CD4-positive, alpha-beta T cell treated with Interleukin-4 for 4 hours (primary cell): ENCODE data around the gene AK5.
"Not testable (repeated sequence)": the region's sequence is repeated elsewhere in the genome, so short reads cannot be mapped to it uniquely, and the experiment has no call there.

Source experiments
- DNase-seq: peaks from one replicate; pipeline ENCODE4 v3.0.0-alpha.2; 2020

AK5 gene

GRCh38 chr1:77288275-77288674 lies 6.5 kb downstream of the AK5 start:
- no peak for DNase-seq

DNA sequence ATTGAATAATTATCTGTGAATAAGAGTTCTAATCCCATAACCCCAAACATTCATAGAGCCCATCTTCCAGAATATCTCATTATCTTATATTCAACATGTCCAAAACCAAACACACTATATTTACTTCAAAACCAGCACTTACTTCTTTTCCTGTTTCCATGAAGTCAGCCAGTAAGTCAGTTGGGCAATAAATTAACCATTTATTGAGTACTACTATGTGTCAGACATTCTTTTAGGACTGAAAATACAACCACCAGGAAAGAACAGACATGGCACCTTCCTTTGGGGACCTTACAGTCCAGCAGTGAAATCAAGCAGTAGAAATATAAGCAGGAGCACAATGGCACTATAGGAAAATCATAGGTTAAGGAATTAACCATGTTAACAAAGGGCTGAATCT lies 8.8 kb downstream of the AK5 start:
- DNase-seq, result no peak

- no peak for DNase-seq
Measured at GRCh38 chr1:77292551-77292950, 10.7 kb downstream of the AK5 start.

GRCh38 chr1:77300566-77300965 lies 18.7 kb downstream of the AK5 start:
- DNase-seq, result no peak

DNA sequence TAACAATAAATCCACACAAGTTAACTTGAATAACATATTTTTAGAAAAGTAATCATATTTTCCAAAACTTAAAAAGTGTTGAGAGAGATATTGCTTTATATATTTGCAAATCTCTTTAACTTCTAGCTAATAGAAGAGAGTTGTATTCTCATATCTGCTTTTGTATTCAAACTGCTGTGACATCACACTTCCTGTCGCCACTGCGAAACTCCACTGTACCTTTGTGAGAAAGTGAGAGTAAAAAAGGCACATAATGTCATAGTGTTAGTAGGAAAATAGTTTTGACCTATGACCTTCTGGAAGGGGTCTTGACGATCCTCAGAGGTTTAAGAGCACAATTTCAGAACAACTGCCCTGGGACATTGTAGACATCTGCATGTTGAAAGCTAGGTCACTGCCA lies 21.6 kb downstream of the AK5 start:
- DNase-seq, result no peak

- DNase-seq, result no peak
Measured at GRCh38 chr1:77308889-77309621, 27.2 kb downstream of the AK5 start.

DNA sequence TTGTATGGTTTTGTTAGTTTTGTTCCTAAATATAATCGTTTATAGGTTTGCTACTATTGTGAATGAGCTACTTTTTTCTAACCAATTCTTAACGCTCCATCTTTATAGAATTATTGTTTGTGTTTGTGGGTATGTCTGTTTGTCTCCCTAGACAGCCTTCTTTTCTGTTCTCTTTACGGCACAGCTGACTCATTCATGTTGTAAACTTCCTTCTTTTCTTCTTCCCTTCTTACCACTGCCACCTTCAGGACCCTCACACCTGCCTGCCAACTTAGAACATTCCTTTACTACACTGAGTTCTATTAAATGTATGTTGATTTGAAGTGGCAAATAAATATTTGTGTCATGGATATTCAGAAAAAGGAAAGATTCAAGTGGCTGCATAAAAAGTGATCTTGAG lies 29.1 kb downstream of the AK5 start:
- no peak for DNase-seq

DNA sequence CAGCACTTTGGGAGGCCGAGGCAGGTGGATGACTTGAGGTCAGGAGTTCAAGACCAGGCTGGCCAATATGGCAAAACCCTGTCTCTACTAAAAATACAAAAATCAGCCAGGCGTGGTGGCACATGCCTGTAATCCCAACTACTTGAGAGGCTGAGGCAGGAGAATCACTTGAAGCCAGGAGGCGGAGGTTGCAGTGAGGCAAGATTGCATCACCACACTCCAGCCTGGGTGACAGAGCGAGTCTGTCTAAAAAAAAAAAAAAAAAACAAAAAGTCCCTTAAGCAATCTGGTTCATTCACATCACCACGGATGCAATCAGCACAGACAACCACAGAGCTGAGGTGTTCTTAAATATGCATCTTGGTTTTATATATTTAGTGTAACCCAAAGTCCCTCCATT lies 30.5 kb downstream of the AK5 start:
- not testable (repeated sequence) for DNase-seq

GRCh38 chr1:77313491-77313890 lies 31.7 kb downstream of the AK5 start:
- peak; percentile 19 for DNase-seq

DNA sequence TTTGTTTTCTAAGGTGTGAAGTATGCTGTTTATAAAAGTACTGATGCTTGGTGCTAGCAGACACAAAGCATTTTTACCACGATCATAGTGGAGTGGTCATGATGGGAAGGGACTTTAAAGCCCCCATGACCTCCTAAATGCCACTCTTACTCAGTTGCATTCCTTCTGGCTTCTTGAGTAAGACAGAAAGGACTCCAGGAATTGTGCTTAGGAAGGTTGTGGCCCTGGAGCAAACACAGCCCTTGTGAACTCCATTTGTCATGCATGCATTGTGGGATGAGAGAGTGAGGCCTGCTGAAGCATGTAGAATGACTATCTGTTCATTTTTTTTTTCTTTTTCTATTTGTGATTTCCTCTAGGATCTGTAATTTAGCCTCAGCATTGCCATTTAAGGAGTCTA lies 34.2 kb downstream of the AK5 start:
- DNase-seq, result no peak

DNA sequence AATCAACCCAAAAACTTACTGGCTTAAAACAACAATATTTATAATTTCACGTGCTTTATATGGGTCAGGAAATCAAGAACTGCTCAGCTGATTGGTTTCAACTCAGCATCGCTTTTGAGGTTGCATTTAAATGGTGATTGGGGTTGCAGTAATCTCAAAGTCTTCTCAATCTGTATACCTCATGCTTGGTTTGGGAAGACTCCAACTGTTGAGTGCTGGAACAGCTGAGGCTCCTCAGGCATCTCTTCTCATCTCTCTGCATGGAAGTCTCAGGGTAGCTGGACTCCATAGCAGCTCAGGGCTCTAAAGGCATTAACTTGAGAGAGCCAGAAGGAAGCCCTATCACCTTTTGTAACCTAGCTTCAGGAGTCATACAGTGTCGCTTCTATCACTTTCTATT lies 35.1 kb downstream of the AK5 start:
- no peak for DNase-seq

- no peak for DNase-seq
Measured at GRCh38 chr1:77319036-77319705, 37.4 kb downstream of the AK5 start.

GRCh38 chr1:77322061-77322900 lies 40.5 kb downstream of the AK5 start:
- no peak for DNase-seq

GRCh38 chr1:77333501-77333900 lies 51.7 kb downstream of the AK5 start:
- DNase-seq, result no peak

DNA sequence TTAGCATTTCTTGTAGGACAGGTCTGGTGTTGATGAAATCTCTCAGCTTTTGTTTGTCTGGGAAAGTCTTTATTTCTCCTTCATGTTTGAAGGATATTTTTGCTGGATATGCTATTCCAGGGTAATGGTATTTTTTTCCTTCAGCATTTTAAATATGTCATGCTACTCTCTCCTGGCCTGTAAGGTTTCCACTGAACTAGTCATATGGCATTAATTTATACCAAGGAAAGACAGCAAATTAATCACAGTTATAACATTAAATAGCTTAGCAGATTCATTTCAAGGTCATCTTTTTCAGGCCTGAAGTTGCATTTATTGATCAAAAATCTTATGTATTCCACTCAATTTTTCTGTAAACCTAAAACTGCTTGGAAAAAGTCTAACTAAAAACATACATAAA lies 54.9 kb downstream of the AK5 start:
- DNase-seq, result no peak

- DNase-seq, result no peak
Measured at GRCh38 chr1:77339326-77339725, 57.5 kb downstream of the AK5 start.

DNA sequence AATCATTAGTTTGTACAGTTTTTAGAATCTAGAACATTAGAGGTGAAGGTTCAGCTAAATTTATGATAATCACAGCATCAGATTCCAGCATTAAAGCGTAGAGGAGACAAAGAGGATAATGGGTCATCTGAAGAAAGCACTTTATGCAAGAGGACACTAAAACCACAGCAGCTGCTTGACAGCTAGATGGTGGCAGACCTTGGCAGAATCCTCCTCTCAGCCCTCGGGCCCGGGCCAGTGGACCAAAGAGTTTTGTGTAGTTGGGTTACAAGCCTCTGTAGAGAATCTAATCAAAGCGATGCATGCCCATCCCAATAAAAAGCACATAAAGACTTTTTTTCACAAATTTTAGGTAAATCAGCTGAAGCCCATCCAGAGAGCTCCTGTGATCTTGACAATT lies 59.4 kb downstream of the AK5 start:
- DNase-seq, result no peak

- DNase-seq, result no peak
Measured at GRCh38 chr1:77342745-77343144, 60.9 kb downstream of the AK5 start.

- no peak for DNase-seq
Measured at GRCh38 chr1:77347646-77348045, 65.8 kb downstream of the AK5 start.

DNA sequence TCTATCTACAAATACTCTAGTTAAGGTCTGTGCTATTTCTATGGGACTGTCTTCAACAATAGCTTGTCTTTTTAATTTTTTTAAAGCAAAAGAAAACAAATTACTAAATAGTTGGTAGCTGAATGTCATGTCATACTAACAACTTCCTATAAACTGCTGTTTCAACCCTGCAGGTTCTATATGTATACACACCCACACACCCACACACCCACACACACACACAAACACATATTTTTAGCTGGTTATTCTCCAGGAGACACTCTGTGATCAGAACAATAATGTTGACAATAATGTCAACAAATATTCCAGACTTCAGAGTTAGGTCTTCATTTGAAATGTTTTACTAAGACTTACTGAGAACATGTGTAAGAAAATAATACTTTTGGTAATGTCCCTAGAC lies 66.7 kb downstream of the AK5 start:
- DNase-seq, result no peak

DNA sequence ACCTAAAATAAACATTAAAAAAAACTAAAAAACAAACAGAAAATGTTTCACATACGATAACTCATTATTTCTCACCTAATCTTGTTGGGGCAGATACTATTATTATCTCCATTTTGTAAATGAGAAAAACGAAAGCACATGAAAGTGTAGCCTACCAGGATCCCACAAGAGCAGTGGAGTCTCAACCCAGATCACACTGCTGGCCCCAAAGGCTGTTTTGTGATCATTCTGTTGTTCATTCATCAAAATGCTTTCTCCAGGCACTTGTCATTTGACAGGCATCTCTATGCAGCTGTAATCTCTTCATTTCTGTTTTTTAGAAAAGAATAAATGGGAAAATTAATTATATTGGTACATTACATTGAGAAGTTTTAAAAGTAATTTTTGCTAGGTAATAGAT lies 67.5 kb downstream of the AK5 start:
- DNase-seq, result no peak

- no peak for DNase-seq
Measured at GRCh38 chr1:77350012-77350770, 68.4 kb downstream of the AK5 start.

GRCh38 chr1:77354536-77354935 lies 72.7 kb downstream of the AK5 start:
- no peak for DNase-seq
